CD4-positive, CD25-positive, alpha-beta regulatory T cell (primary cell): Measurements from ENCODE around the gene PHTF2. TPM values are rescaled to one million over a fixed set of nuclear protein-coding genes. Genes with fewer than 3 reads are reported as not detected.
A peak's percentile ranks its signal among the peaks of the same experiment; 100 is the strongest.

Experiments used
- ATAC-seq, 2 donors: fragments of 150-1000 bp; cut with Tn5 transposase; one replicate each; pipeline ENCODE4 v1.10.0; 2021; ENCODE audit warnings: low read depth in 2 of 2, moderate number of reproducible peaks in 2 of 2, moderate library complexity in 1 of 2
- DNase-seq, 3 donors: peaks; one replicate each; pipeline versions ENCODE4 v3.0.0 to v3.0.0-alpha.2; 2012 to 2022; ENCODE audit warnings: mixed read lengths in 1 of 3
- H3K27ac ChIP-seq: one replicate; pipeline ENCODE4 v1.7.0; 2013; ENCODE audit warnings: mild to moderate bottlenecking, low read length; ENCODE audit not compliant: insufficient read depth, poor library complexity, severe bottlenecking
- H3K27me3 ChIP-seq: one replicate; pipeline ENCODE4 v1.7.0; 2013; ENCODE audit warnings: low read length; ENCODE audit not compliant: control insufficient read depth, insufficient read depth
- H3K36me3 ChIP-seq: one replicate; pipeline ENCODE4 v1.7.0; 2013; ENCODE audit warnings: mild to moderate bottlenecking, low read length, moderate library complexity; ENCODE audit not compliant: control insufficient read depth, insufficient read depth
- H3K4me1 ChIP-seq: 2 replicates; pipeline ENCODE4 v1.7.0; 2013; ENCODE audit warnings: mild to moderate bottlenecking, low read length; ENCODE audit not compliant: insufficient read depth, control insufficient read depth, poor library complexity, severe bottlenecking
- H3K4me3 ChIP-seq: one replicate; pipeline ENCODE4 v1.7.0; 2013; ENCODE audit warnings: low read depth, mild to moderate bottlenecking, low read length, moderate library complexity
- H3K9me3 ChIP-seq, 2 experiments: 1 replicate in 1 of 2; 2 replicates in 1 of 2; pipeline ENCODE4 v1.7.0; 2013; ENCODE audit warnings: low read length in 2 of 2, mild to moderate bottlenecking in 1 of 2, moderate library complexity in 1 of 2; ENCODE audit not compliant: control insufficient read depth in 2 of 2
- H3K27ac Mint-ChIP-seq, 3 donors: one replicate each; pipeline ENCODE4 v1.8.0; 2020 to 2022; ENCODE audit warnings: mild to moderate bottlenecking in 3 of 3, mixed read lengths in 3 of 3, moderate library complexity in 2 of 3
- H3K27me3 Mint-ChIP-seq: one replicate; pipeline ENCODE4 v1.8.0; 2022; ENCODE audit warnings: mild to moderate bottlenecking, mixed read lengths
- H3K36me3 Mint-ChIP-seq: one replicate; pipeline ENCODE4 v1.8.0; 2020; ENCODE audit warnings: mixed read lengths
- H3K4me1 Mint-ChIP-seq, 4 donors: one replicate each; pipeline ENCODE4 v1.8.0; 2020 to 2022; ENCODE audit warnings: mixed read lengths in 4 of 4, mild to moderate bottlenecking in 1 of 4
- H3K4me3 Mint-ChIP-seq, 4 donors: one replicate each; pipeline ENCODE4 v1.8.0; 2020 to 2022; ENCODE audit warnings: mild to moderate bottlenecking in 4 of 4, mixed read lengths in 4 of 4, moderate library complexity in 3 of 4
- H3K9me3 Mint-ChIP-seq, 7 donors: one replicate each; pipeline ENCODE4 v1.8.0; 2020 to 2022; ENCODE audit warnings: mixed read lengths in 7 of 7, mild to moderate bottlenecking in 3 of 7, moderate library complexity in 2 of 7
- polyA plus RNA-seq, 4 donors: library from polyadenylated mRNA; unstranded; fragments of 300-500 nt; fragmentation: Illumina TruSeq; gene quantifications; one replicate each; pipeline ENCODE4 v1.2.3, GENCODE V29; 2021
- total RNA-seq: library from RNA; stranded (reverse); gene quantifications from one replicate; pipeline ENCODE4 v1.2.3, GENCODE V29; 2022

PHTF2 gene
- total and polyA plus RNA-seq, 5 donors from 2014 or later = 25.0 to 77.9 (median 28.9) TPM

DNA sequence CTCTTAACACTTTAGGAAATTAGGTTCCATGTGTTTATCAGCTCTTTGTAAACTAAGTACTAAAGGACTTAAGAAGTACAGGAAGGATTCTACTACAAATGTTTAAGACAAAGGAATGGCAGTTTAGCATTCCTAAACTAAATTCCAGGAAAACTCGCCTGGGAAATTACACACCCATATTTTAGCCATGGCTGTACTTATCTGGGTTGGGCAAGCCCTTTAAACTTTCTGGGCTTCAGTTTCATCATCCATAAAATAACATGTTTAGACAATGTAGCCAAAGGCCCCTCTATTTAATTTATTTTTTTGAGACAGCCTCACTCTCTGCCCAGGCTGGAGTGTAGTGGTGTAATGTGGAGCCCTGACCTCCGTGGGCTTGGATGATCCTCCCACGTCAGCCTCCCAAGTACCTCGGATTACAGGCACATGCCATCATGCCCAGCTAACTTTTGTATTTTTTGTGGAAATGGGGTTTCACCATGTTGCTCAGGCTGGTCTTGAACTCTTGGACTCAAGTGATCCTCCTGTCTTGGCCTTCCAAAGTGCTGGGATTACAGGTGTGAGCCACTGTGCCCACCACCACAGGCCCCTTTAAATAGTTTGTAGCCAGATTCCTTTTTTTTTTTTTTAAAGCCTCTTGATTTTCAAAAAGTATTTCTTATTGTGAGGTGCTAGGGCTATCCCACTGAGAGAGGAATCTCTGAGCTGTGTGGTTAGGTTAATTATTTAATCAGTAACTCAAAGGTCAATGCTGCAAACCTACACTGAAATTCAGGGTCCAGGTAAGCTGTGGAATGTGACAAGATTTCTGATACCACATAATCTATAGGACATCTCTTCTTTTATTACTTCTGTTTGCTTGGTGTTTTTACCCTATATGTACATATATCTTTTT lies 32.4 kb upstream of the PHTF2 start:
- H3K36me3 Mint-ChIP-seq = peaks cover 21% of the 10 kb centered on the region
- H3K4me1 Mint-ChIP-seq = peaks cover 18 to 48% (median 31%) of the 10 kb centered on the region in 4 donors
- peaks cover 35% of the 10 kb centered on the region for H3K36me3 ChIP-seq

DNA sequence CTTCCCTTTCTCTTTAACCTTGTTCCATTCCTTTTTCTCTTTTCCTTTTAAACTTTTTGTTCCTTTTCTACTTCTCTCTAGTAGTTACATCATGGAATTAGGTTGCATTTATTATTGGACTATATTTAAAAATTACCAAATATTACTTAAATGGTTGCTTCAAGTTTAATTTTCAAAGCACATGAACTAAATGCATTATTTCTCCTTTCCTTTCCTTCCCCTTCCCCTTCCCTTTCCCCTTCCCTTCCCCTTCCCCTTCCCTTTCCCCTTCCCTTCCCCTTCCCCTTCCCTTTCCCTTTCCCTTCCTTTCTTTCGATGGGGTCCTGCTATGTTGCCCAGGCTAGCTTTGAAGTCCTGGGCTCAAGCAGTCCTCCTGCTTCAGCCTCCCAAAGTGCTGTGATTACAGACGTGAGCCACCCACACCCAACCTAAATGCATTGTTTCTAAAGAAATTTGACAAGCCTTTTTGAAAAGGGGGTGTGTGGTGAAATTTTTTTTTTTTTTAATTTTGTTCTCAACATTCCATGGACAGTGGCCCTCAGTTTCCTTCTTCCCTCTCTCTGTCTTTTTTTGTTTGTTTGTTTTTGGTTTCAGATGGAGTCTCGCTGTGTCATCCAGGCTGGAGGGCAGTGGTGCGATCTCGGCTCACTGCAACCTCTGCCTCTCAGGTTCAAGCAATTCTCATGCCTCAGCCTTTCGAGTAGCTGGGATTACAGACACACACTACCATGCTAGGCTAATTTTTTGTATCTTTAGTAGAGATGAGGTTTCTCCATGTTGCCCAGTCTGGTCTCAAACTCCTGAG lies 31.6 kb upstream of the PHTF2 start:
- no peaks in the 10 kb centered on the region for H3K27me3 Mint-ChIP-seq
- no peak overlapping the region for H3K4me3 Mint-ChIP-seq
- ATAC-seq (no peak), DNase-seq (no peak)
- Histone ChIP-seq H3K4me1 (no peaks in the 10 kb centered on the region), H3K27ac (no peak overlapping the region), H3K36me3 (peaks cover 39% of the 10 kb centered on the region), H3K27me3 (no peaks in the 10 kb centered on the region), H3K4me3 (no peak overlapping the region), H3K9me3 (no peaks in the 10 kb centered on the region)
- peaks cover 14 to 43% (median 29%) of the 10 kb centered on the region in 4 donors for H3K4me1 Mint-ChIP-seq
- H3K36me3 Mint-ChIP-seq = peaks cover 22% of the 10 kb centered on the region
- H3K27ac Mint-ChIP-seq = peak overlapping the region in 2 of 3 donors; percentile 3 to 87
- H3K9me3 Mint-ChIP-seq = no peaks in the 10 kb centered on the region

More for the DNA sequence above, 32.4 kb upstream of the PHTF2 start:
- no peak overlapping the region for H3K4me3 Mint-ChIP-seq
- H3K4me1 ChIP-seq = no peaks in the 10 kb centered on the region
- ATAC-seq (no peak), DNase-seq (no peak)
- no peaks in the 10 kb centered on the region for H3K27me3 Mint-ChIP-seq
- no peaks in the 10 kb centered on the region for H3K27me3 ChIP-seq
- no peak overlapping the region for H3K4me3 ChIP-seq
- no peaks in the 10 kb centered on the region for H3K9me3 Mint-ChIP-seq
- H3K27ac Mint-ChIP-seq = peak overlapping the region; percentile 2 to 36 (median 3)
- no peaks in the 10 kb centered on the region for H3K9me3 ChIP-seq
- H3K27ac ChIP-seq = no peak overlapping the region

DNA sequence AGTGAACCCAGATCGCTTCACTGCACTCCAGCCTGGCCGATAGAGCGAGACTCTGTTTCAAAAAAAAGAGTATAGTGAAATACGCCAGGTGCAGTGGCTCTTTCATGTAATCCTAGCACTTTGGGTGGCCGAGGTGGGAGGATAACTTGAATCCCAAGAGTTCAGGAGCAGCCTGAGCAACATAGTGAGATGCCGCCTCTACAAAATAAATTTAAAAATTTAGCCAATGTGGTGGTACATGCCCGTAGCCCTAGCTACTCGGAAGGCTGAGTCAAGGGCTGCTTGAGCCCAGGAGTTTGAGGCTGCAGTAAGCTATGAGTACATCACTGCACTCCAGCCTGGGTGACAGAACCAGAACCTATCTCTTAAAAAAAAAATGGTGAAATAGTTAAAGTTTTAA lies 28.3 kb upstream of the PHTF2 start:
- Histone ChIP-seq H3K9me3 (no peaks in the 10 kb centered on the region), H3K27me3 (no peaks in the 10 kb centered on the region), H3K4me1 (no peaks in the 10 kb centered on the region), H3K4me3 (no peak overlapping the region), H3K27ac (no peak overlapping the region), H3K36me3 (peaks cover 61% of the 10 kb centered on the region)
- Mint-ChIP-seq H3K9me3 (no peaks in the 10 kb centered on the region), H3K36me3 (peaks cover 32% of the 10 kb centered on the region), H3K4me3 (no peak overlapping the region), H3K27ac (peak overlapping the region in 1 of 3 donors; percentile 38), H3K27me3 (no peaks in the 10 kb centered on the region), H3K4me1 (peaks cover 10 to 18% (median 15%) of the 10 kb centered on the region in 4 donors)
- ATAC-seq (no peak), DNase-seq (no peak)

DNA sequence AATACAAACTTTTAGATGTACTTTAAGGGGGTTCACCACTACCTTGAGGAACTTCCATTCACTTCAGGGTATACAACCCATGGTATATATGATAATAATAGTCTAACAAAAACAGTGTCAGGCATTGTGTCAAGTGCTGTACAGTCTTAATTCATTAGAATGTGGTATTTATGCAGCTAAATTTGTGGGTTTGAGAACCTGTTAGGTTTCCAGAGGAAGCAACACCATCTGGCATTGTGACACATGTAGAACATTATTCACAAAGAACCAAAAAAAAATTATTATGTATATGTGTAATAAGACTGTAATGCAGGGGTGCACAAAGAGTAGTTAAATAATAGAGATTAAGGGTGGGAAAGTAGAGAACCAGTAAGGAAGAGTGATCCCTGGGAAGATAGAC lies 26.7 kb upstream of the PHTF2 start:
- Mint-ChIP-seq H3K4me3 (no peak overlapping the region), H3K4me1 (peaks cover 5 to 12% (median 9%) of the 10 kb centered on the region in 4 donors), H3K36me3 (peaks cover 35% of the 10 kb centered on the region), H3K9me3 (peaks cover 0 to 3% (median 0%) of the 10 kb centered on the region in 7 donors), H3K27me3 (no peaks in the 10 kb centered on the region), H3K27ac (no peak overlapping the region)
- ATAC-seq = no peak
- Histone ChIP-seq H3K4me1 (no peaks in the 10 kb centered on the region), H3K27ac (no peak overlapping the region), H3K27me3 (no peaks in the 10 kb centered on the region), H3K4me3 (no peak overlapping the region), H3K36me3 (peaks cover 61% of the 10 kb centered on the region), H3K9me3 (no peaks in the 10 kb centered on the region)
- no peak for DNase-seq

DNA sequence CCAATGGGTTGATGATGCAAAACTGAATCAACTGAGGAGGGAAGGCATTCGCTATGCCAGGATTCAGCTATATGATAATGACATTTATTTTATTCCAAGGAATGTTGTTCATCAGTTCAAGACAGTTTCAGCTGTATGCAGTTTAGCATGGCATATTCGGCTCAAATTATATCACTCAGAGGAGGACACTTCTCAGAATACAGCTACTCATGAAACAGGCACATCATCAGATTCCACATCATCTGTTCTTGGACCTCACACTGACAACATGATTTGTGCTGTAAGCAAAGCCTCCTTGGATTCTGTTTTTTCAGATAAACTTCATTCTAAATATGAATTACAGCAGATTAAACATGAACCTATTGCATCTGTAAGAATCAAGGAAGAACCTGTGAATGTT lies 20.0 kb upstream of the PHTF2 start:
- Mint-ChIP-seq H3K27ac (no peak overlapping the region), H3K27me3 (no peaks in the 10 kb centered on the region), H3K4me3 (no peak overlapping the region), H3K4me1 (peaks cover 9 to 17% (median 13%) of the 10 kb centered on the region in 4 donors), H3K36me3 (peaks cover 43% of the 10 kb centered on the region), H3K9me3 (peaks cover 0 to 3% (median 0%) of the 10 kb centered on the region in 7 donors)
- no peak overlapping the region for H3K4me3 ChIP-seq
- no peaks in the 10 kb centered on the region for H3K27me3 ChIP-seq
- no peaks in the 10 kb centered on the region for H3K4me1 ChIP-seq
- no peak for DNase-seq
- no peak overlapping the region for H3K27ac ChIP-seq
- H3K9me3 ChIP-seq = no peaks in the 10 kb centered on the region
- H3K36me3 ChIP-seq = peaks cover 62% of the 10 kb centered on the region
- no peak for ATAC-seq

DNA sequence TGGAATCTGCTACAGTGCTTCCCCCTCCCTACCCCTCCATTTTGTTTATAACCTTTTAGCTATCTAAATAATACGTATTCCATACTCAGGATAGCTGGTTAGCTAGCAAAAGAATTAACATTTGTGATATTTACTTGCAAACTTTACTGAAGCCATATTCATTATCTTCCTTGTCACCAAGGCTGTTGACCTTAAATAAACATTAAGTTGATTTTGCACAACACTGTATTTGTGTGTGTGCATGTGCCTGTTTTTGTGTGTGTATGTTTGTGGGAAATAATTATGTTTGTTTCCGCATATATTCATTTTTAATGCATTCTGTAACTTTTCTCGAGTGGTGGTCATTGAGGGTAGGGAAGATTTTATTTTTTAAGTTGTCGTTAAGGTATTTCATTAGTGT lies 16.2 kb upstream of the PHTF2 start:
- H3K27me3 ChIP-seq = no peaks in the 10 kb centered on the region
- peaks cover 36% of the 10 kb centered on the region for H3K36me3 ChIP-seq
- DNase-seq = no peak
- Mint-ChIP-seq H3K27me3 (no peaks in the 10 kb centered on the region), H3K4me3 (peak overlapping the region in 1 of 4 donors; percentile 40), H3K9me3 (peaks cover 0 to 6% (median 0%) of the 10 kb centered on the region in 7 donors), H3K27ac (no peak overlapping the region), H3K4me1 (peaks cover 9 to 27% (median 13%) of the 10 kb centered on the region in 4 donors), H3K36me3 (peaks cover 45% of the 10 kb centered on the region)
- no peaks in the 10 kb centered on the region for H3K9me3 ChIP-seq
- no peak for ATAC-seq
- no peak overlapping the region for H3K4me3 ChIP-seq
- H3K27ac ChIP-seq = no peak overlapping the region
- no peaks in the 10 kb centered on the region for H3K4me1 ChIP-seq

DNA sequence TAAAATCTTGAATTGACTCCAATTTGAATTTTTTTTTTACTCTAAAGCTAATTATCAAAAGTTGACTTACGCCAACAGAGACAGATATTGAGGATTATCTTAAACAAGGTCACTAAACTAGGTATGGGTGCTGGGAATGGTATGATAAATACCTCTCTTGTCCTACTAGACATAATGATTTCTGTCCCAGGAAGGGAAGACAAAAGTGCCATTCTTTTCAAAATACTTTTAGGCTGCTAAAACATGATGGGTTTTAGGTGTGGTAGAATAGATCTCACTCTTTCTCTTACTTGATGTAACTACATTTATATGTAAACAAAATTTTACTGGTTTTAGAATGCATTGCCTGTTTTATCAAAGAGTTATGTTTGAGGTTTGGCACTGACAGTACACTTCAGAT lies 15.5 kb upstream of the PHTF2 start:
- H3K9me3 ChIP-seq = no peaks in the 10 kb centered on the region
- Mint-ChIP-seq H3K4me3 (no peak overlapping the region), H3K9me3 (peaks cover 0 to 6% (median 0%) of the 10 kb centered on the region in 7 donors), H3K27ac (peak overlapping the region in 2 of 3 donors; percentile 24 to 26), H3K4me1 (peaks cover 8 to 25% (median 13%) of the 10 kb centered on the region in 4 donors), H3K27me3 (no peaks in the 10 kb centered on the region), H3K36me3 (peaks cover 43% of the 10 kb centered on the region)
- no peak overlapping the region for H3K27ac ChIP-seq
- no peak for DNase-seq
- no peaks in the 10 kb centered on the region for H3K4me1 ChIP-seq
- H3K27me3 ChIP-seq = no peaks in the 10 kb centered on the region
- peaks cover 34% of the 10 kb centered on the region for H3K36me3 ChIP-seq
- ATAC-seq = no peak
- H3K4me3 ChIP-seq = no peak overlapping the region
